Measurements from ENCODE around the gene ST3GAL2.
"Not testable (repeated sequence)": the region's sequence is repeated elsewhere in the genome, so short reads cannot be mapped to it uniquely, and the experiment has no call there.

ST3GAL2 gene

DNA sequence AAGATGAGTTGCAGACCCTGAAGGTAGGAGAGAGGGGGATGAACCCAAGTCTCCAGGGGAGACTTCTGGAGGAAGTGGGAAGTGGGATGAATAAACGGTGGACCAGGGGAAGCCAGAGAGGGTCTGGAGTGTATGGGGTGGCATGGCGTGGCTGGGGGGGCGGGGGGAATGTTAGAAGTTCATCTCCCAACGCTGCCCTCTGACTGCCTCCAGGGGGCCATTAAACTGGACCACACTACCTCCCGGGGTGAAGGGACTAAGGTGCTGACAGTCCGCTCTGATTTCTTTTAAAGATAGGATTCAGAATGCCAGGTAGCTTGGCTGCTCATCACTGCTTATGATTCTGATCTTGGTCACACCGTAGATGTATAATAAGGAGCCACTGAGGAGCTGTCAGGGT lies 21.2 kb downstream of the ST3GAL2 start:
- DNase-seq (ENCODE audit: low read depth in 2 of 2), result no peak

GRCh38 chr16:70416748-70417616 lies 21.9 kb downstream of the ST3GAL2 start:
- no peak for DNase-seq (ENCODE audit: low read depth in 2 of 2)

- not testable (repeated sequence) for DNase-seq (ENCODE audit: low read depth in 2 of 2)
Observed at GRCh38 chr16:70413572-70413971, 25.3 kb downstream of the ST3GAL2 start.

- no peak for DNase-seq (ENCODE audit: low read depth in 2 of 2)
Observed at GRCh38 chr16:70412385-70412784, 26.5 kb downstream of the ST3GAL2 start.

DNA sequence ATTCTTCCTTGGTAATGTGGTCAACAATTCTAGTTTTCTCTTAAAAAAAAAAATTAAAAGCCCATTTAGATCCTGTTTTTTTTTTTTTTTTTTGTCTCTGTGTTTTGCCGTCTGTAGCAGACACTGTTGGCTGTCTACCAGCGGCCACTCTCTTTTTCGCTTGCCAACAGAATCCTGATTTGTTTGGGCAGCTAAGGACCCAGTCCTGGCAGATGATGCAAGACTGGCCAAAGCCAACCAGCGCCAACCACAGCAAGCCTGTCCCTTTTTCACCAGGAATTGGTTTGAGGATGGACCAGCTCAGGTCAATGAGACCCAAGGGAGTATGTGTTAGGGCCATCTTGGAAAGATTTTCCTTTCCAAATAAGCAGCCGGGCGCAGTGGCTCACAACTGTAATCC lies 28.2 kb downstream of the ST3GAL2 start:
- DNase-seq (ENCODE audit: low read depth in 2 of 2), result no peak

GRCh38 chr16:70407811-70408274 lies 31.1 kb downstream of the ST3GAL2 start:
- DNase-seq (ENCODE audit: low read depth in 2 of 2), result no peak

DNA sequence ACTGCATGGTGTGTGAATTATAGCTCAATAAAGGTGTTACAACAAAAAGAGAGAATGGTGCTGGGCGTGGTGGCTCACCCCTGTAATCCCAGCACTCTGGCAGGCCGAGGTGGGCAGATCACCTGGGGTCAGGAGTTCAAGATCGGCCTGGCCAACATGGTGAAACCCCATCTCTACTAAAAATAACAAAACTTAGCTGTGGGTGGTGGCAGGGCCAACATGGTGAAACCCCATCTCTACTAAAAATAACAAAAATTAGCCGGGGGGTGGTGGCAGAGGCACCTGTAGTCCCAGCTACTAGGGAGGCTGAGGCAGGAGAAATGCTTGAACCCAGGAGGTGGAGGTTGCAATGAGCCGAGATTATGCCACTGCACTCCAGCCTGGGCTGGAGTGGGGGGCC lies 32.8 kb downstream of the ST3GAL2 start:
- not testable (repeated sequence) for DNase-seq (ENCODE audit: low read depth in 2 of 2)

DNA sequence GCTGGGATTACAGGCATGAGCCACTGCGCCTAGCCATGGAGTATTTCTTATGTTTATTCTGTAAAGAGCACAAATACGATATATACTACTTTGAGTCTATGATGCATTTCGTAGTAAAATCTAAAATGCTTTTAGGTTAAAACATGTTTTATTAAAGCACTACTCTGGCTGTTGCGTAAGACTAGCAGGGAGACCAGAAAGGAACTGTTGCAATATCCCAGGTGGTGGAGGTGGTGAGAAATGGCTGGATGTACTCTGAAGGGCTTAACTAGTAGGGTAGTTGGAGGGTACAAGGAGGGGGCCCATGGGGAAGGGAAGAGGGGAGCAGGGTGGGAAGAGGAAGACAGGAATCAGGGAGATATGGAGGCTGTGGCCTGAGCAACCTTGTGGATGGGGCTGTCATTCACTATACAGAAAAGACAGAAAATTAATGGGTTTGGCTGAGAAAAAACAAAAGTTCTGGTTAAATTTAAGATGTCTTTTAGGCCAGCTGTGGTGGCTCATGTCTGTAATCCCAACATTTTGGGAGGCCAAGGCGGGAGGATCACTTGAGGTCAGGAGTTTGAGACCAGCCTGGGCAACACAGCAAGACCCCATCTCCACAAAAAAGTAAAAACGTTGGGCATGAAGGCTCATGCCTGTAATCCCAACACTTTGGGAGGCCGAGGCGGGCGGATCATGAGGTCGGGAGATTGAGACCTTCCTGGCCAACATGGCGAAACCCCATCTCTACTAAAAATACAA lies 35.8 kb downstream of the ST3GAL2 start:
- no peak for DNase-seq (ENCODE audit: low read depth in 2 of 2)

- no peak for DNase-seq (ENCODE audit: low read depth in 2 of 2)
Observed at GRCh38 chr16:70399951-70400350, 38.9 kb downstream of the ST3GAL2 start.

- no peak for DNase-seq (ENCODE audit: low read depth in 2 of 2)
Observed at GRCh38 chr16:70399381-70399780, 39.5 kb downstream of the ST3GAL2 start.

DNA sequence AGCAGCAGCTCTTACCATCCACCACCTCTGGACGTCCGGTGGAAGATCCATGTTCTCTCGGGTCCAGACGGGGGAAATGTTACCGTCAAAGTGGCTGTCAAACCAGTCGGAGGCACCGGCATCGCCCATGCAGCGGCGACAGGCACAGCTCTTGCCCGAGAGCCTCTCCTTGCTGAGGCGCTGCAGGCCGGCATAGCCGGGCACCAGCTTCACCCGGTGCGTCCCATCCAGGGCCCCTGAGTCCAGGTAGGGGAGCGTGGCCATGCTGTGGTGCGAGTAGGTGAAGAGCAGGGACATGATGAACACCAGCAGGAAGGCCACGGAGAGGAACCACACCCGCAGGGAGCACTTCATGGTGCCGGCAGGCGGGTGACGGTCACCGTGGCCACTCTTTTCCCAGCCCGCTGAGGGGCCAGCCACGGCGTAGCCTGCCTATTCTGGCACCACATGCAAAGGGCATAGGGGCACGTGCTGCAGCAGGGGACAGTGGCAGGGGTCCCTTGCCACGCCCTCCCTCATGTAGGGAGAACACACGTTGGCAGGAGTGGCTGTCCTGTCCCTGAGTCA lies 40.6 kb downstream of the ST3GAL2 start:
- DNase-seq (ENCODE audit: low read depth in 2 of 2), result no peak

DNA sequence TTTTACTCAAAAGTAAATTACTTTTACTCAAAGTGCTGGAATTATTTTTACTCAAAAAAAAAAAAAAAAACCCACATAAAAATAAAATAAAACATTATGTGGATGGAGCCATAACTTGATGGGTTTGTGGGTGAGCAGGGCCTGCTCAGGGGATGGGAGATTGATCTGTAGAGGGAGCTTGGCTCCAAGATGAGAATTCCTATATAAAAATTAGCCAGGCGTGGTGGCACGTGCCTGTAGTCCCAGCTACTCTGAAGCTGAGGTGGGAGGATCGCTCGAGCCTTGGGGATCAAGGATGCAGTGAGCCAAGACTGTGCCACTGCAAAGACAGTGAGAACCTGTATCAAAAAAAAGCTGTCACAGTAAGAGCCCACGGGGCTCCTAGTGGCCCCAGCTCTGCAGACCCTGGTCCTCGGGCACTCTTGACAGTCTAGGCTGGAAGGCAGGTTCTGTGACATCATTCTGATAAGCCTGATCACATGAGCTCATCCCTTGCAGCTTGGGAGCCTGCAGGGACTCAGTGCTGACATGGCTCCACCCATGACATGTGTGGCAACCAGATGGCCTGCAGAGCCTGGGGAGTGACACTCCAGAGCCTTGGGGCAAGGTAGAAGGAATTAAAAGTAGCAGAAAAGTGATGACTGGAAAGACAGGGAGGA lies 42.5 kb downstream of the ST3GAL2 start:
- no peak for DNase-seq (ENCODE audit: low read depth in 2 of 2)

DNA sequence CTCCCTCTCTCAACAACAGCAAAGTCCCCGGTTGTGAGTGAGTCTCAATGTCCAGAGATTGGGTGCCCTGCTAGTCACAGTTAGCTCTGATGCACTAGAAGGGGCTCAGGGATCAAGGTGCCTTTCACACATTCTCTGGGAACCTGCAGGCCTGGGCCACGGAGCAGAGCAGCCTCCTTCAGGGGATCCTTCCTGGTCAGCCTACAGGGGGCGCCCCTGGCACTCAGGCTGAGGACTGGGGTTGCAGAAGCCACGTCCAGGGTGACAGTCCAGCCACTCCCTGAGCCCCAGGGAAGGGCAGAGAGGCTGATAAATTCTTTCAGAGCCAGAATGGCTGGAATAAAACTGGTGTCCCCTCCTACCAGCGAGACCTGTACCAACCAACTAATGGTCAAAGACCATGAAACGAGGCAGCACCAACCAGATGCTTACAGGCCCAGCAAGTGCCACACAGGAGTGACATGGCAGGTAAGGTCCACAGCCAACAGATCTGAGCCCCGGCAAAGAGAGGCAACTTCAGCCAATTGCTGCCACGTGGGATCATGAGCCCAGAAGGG lies 43.5 kb downstream of the ST3GAL2 start:
- DNase-seq (ENCODE audit: low read depth in 2 of 2), result peak in 1 of 2 donors; percentile 24

DNA sequence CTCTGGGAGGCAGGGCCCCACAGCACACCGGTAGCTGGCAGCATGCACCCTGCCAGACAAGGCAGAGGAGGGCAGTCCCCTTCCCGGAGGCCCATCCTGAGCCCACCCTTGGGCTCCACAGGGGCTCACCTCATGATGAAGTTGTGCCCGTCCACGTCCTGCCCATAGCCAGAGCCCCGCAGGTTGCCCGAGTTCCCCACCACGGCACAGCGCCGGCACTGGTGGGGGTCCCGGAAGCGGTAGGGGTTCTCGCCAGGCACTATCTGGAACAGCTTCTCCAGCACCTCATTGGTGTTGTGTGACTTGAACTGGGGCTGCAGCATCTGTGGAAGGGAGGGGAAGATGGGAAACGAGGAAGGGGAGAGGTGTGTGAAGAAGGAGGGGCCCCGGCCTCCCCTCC lies 44.0 kb downstream of the ST3GAL2 start:
- no peak for DNase-seq (ENCODE audit: low read depth in 2 of 2)

DNA sequence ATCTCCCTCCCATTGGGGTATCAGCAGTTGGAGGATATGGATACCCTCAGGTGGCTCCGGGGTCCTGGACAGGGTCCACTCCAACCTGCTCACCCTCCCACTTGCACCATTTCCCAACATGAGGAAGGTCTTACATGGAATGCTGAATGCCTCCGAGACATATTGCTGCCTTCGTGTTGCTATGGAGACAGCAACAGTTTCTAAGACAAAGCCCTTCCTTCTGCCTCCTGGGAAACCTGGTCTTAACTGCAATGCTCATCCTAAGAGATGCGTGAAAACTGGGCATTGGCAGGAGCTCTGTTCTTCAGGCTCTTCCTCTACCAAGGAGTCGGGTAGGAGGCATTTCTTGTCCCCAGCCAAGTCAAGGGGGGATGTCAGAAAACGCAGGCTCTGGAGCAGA lies 45.2 kb downstream of the ST3GAL2 start:
- no peak for DNase-seq (ENCODE audit: low read depth in 2 of 2)

- no peak for DNase-seq (ENCODE audit: low read depth in 2 of 2)
Observed at GRCh38 chr16:70392606-70393005, 46.3 kb downstream of the ST3GAL2 start.

DNA sequence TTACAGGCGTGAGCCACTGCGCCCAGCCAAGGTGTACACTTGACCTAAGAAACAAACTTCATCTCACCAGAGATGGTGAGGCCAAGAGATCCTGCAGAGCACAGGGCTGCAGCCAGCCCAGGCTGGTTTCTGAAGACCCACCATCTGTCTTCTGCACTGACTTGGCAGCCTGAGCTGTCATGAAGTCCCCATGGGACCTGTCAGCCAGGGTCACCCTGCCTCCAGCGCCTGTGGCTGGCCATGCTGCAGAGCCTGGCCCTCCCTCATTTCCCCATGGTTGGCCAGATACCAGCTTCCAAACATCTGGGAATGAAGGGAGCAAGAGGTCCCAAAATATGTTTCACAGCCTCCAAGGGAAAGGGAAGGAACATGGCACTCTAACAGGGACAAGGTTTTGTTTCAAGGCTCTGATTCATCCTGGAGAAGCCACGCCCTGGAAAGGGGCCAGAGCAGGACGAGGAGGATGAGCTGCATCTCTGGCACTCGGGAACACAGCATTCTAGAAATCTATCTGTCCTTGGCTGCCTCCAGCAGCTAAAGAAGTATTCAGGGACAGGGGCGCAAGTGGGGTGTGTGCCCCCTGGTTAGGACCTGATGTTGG lies 46.9 kb downstream of the ST3GAL2 start:
- DNase-seq (ENCODE audit: low read depth in 2 of 2), result no peak

GRCh38 chr16:70391446-70391845 lies 47.5 kb downstream of the ST3GAL2 start:
- DNase-seq (ENCODE audit: low read depth in 2 of 2), result no peak

DNA sequence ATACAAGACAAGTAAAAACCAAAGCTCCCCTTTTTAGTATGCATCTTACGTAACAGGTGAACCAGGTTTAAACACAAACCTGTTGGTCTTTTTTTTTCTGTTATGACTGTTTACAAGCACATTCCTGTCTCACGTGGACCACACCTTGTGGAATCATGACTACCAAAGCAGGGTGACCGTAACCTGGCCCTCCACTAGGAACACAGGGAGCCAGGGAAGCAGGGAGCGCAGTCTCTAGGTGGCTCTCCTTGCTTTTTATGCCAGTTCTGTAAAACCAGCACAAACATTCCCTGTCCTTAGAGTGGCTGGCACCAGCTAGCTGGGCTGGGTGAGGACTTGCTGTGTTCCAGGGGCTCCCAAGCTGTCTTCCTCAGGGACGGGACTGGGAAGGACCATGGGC lies 48.1 kb downstream of the ST3GAL2 start:
- DNase-seq (ENCODE audit: low read depth in 2 of 2), result no peak

- no peak for DNase-seq (ENCODE audit: low read depth in 2 of 2)
Observed at GRCh38 chr16:70388006-70388680, 50.8 kb downstream of the ST3GAL2 start.

Measured in stimulated activated CD8-positive, alpha-beta memory T cell treated with anti-CD3 and anti-CD28 coated beads, Interleukin-15, amount 100 ng/mL, for 4 hours (primary cell).